GM12865 (cell line): Measurements from ENCODE around the gene TCERG1L.

ENCODE experiments used
- DNase-seq: peaks from one replicate; pipeline ENCODE4 v3.0.0; 2010; ENCODE audit warnings: low read depth
- H3K4me3 ChIP-seq: 2 replicates; pipeline ENCODE4 v1.5.1; 2011; ENCODE audit warnings: mild to moderate bottlenecking, low read depth, low read length, control low read depth
- CTCF ChIP-seq: IDR thresholded peaks from 2 replicates; pipeline ENCODE4 v1.5.1; 2011; ENCODE audit warnings: low read length, control low read depth, low read depth, inconsistent platforms; ENCODE audit not compliant: insufficient read depth; ENCODE audit errors: missing control alignments

The TCERG1L gene

GRCh38 chr10:131089150-131089549 is 222.4 kb downstream of the TCERG1L start:
- TF ChIP-seq CTCF: no peak
- no peak for DNase-seq
- no peak overlapping the region for H3K4me3 ChIP-seq

GRCh38 chr10:131088619-131089018 is 222.9 kb downstream of the TCERG1L start:
- no peak for DNase-seq

DNA sequence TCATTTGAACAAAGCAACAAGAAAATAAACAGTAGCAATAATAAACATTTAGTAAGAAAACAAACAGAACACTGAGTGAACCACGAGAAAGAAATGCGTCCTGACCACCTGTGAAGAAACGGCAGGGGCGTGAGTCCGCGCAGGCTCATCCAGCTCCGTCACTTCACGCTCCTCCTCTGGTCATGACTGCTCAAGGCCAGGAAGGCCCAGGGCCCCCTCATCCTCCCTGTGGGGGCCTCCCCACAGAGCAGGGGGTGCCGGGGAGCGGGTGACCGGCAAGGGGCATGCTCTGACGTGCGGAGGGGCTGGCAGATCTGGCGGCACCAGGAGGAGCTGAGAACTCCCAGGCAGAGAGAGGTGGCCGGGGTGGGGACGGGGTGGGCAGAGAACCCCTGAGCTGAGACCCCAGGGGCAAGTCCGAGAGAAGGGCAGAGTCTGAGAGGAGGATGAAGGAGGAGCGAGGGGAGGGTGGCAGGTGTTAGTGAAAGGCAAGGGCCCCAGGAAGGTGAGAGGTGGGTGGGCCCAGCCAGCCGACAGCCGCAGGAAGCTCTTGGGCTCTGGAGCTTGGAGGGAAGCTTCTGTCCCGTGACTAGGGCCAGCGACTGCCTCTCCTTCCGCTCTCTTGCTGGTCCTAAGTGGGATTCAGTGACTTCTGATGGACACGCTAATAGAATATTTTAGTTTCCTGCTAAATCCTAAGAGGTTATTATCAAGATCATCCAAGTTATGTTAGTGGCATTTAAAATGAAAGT is 223.9 kb downstream of the TCERG1L start:
- no peak for TF ChIP-seq CTCF
- H3K4me3 ChIP-seq: no peak overlapping the region
- DNase-seq: no peak

More at GRCh38 chr10:131088619-131089018, 222.9 kb downstream of the TCERG1L start:
- no peak for TF ChIP-seq CTCF
- H3K4me3 ChIP-seq: no peak overlapping the region

DNA sequence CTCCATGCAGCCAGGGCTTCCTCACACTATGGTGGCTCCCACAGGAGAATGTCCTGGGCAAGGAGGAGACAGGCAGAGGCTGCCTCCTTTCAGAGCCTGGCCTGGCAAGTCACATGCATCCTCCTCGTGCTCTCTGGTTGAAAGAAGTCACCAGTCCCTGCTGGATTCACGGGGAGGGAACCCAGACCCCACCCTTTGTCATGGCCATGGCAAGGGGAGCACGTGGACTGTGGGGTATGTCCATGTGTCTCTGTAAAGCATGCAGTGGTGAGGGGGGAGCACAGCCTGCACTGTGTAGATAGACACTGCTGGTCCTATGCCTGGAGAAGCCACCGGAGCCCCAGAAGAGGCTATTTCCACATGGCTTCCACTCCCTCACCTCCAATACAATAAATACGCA is 225.0 kb downstream of the TCERG1L start:
- H3K4me3 ChIP-seq: no peak overlapping the region
- DNase-seq: no peak
- no peak for TF ChIP-seq CTCF

DNA sequence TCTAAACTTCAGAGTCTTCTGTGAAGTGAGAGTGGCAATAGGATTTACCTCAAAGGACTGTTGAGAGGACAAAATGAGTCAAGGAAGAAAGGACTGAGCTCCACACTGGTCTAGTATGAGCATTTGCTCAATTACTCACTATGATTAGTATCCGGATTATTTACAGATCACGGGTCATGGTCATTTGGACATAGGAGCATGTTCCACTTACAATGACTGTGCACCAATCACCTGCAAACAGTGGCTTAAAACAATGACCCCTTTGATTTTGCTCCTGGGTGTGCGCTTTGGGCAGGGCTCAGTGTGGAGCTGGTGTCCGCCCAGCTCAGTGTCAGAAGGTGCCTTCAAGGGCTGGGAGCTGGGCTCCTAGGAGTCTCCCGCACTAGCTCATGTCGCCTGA is 225.4 kb downstream of the TCERG1L start:
- no peak for DNase-seq
- H3K4me3 ChIP-seq: no peak overlapping the region
- no peak for TF ChIP-seq CTCF

DNA sequence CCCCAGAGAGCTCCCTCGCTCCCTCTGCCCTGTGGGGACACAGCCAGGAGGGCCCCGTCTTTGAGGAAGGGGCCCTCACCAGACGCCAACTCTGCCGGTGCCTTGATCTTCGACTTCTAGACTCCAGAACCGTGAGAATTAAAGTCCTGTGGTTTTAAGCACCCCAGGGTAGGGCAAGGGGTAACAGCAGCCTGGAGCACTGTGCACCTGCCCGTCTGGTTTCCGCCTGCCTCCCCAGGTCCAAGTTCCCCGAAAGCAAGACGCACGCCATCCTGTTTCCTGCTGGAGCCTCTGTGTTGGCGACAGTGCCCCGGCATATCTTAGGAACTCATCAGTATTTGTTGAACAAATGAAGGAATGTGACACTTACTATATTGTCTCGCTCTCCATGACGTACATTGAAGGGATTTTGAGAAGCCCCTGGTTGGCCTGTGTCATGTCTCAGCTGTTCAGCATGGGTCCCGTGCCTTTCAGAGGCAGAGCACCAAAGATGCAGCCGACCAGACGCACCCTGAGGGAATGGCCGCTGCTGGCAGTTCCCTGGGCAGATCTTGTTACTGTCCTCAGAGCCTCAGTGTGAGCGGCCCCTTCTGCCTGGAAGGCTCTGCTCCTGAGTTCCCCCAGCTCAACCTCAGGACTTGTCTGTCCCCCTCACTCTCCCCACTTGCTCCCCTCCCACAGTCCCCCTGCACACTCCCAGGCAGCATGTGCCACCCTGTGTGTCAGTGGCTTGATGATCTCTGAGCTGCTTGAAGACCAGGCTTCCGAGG is 226.2 kb downstream of the TCERG1L start:
- no peak for DNase-seq

More for the DNA sequence above, 226.2 kb downstream of the TCERG1L start:
- no peak for TF ChIP-seq CTCF
- H3K4me3 ChIP-seq: no peak overlapping the region
